Measurements from ENCODE around the gene LMO3. TPM values are rescaled to one million over a fixed set of nuclear protein-coding genes. Genes with fewer than 3 reads are reported as not detected.

Gene LMO3
- not detected in 2 replicates for total RNA-seq

- DNase-seq: no peak
These were observed at the start of gene LMO3 for GRCh38 chr12:16606117-16606200. Gene LMO3 (minus strand): TSS chr12:16606162. CDS start chr12:16600860, 5,302 bp downstream.

GRCh38 chr12:16636435-16637055 lies 30.6 kb upstream of the LMO3 start:
- no peak for DNase-seq

- no peak for DNase-seq
These were observed 28.8 kb upstream of the LMO3 start for GRCh38 chr12:16634786-16635185.

GRCh38 chr12:16626991-16627390 lies 21.0 kb upstream of the LMO3 start:
- DNase-seq: no peak

- DNase-seq: no peak
These were observed 16.4 kb upstream of the LMO3 start for GRCh38 chr12:16622338-16622737.

- DNase-seq: no peak
These were observed 13.6 kb upstream of the LMO3 start for GRCh38 chr12:16619537-16619936.

- DNase-seq: no peak
These were observed 12.3 kb upstream of the LMO3 start for GRCh38 chr12:16618256-16618655.

- no peak for DNase-seq
These were observed 7.2 kb upstream of the LMO3 start for GRCh38 chr12:16613199-16613598.

- no peak for DNase-seq
These were observed 6.7 kb upstream of the LMO3 start for GRCh38 chr12:16612647-16613046.

- DNase-seq: no peak
These were observed 5.2 kb upstream of the LMO3 start for GRCh38 chr12:16611146-16611545.

GRCh38 chr12:16610743-16611142 lies 4.8 kb upstream of the LMO3 start:
- DNase-seq: no peak

- no peak for DNase-seq
These were observed 4.1 kb upstream of the LMO3 start for GRCh38 chr12:16610001-16610585.

GRCh38 chr12:16608946-16609539 lies 3.1 kb upstream of the LMO3 start:
- DNase-seq: no peak

- no peak for DNase-seq
These were observed 2.2 kb upstream of the LMO3 start for GRCh38 chr12:16607906-16608775.

GRCh38 chr12:16606991-16607390 lies 1.0 kb upstream of the LMO3 start:
- DNase-seq: no peak

- peak; percentile 1 for DNase-seq
These were observed 363 bp upstream of the LMO3 start for GRCh38 chr12:16606201-16606849.

- no peak for DNase-seq
These were observed 283 bp downstream of the LMO3 start for GRCh38 chr12:16605642-16606116.

GRCh38 chr12:16604596-16605252 lies 1.2 kb downstream of the LMO3 start:
- no peak for DNase-seq

GRCh38 chr12:16603916-16604575 lies 1.9 kb downstream of the LMO3 start:
- DNase-seq: no peak

GRCh38 chr12:16603260-16603915 lies 2.6 kb downstream of the LMO3 start:
- no peak for DNase-seq

GRCh38 chr12:16602412-16602811 lies 3.5 kb downstream of the LMO3 start:
- DNase-seq: no peak

- DNase-seq: no peak
These were observed 5.4 kb downstream of the LMO3 start for GRCh38 chr12:16600525-16600924.

Measured in dermis blood vessel endothelial cell (primary cell).